GM18517 (cell line): ENCODE measurements around the gene BEST1.
"Not testable (repeated sequence)": the region's sequence is repeated elsewhere in the genome, so short reads cannot be mapped to it uniquely, and the experiment has no call there.

Experiments
- ATAC-seq: cut with Tn5 transposase; IDR thresholded peaks from one replicate; pipeline ENCODE4 v1.9.1; 2021; ENCODE audit warnings: mild to moderate bottlenecking, moderate library complexity; ENCODE audit not compliant: unreplicated experiment

BEST1 gene

GRCh38 chr11:61947486-61948210 is 2.5 kb upstream of the BEST1 start:
- no peak for ATAC-seq

- ATAC-seq: no peak
These were observed 1.6 kb upstream of the BEST1 start for GRCh38 chr11:61948505-61948904.

DNA sequence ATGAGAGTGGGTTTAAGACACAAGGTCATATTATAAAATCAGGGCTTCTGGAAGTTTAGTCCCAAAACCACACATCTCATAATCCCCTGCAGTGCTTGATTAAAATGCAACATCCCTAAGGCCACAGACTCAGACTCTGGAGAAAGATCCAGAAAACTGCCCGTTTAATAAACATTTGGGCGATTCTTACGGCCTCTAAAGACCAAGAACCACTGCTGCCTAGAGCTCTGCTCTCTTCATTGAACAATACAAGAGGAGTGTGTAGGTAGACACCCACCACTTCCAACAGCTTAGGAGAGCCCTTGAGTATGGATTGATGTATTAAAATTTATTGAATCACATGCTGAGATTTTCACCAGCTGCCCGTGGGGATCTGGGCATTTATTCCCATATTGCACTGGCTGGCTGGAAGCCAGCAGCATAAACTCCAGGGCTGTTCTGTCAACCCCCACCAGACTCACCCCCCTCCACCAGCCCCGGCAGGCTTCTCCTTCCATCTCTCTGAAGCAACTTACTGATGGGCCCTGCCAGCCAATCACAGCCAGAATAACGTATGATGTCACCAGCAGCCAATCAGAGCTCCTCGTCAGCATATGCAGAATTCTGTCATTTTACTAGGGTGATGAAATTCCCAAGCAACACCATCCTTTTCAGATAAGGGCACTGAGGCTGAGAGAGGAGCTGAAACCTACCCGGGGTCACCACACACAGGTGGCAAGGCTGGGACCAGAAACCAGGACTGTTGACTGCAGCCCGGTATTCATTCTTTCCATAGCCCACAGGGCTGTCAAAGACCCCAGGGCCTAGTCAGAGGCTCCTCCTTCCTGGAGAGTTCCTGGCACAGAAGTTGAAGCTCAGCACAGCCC is 749 bp upstream of the BEST1 start:
- ATAC-seq: no peak

GRCh38 chr11:61951484-61952135 is 1.5 kb downstream of the BEST1 start:
- no peak for ATAC-seq

DNA sequence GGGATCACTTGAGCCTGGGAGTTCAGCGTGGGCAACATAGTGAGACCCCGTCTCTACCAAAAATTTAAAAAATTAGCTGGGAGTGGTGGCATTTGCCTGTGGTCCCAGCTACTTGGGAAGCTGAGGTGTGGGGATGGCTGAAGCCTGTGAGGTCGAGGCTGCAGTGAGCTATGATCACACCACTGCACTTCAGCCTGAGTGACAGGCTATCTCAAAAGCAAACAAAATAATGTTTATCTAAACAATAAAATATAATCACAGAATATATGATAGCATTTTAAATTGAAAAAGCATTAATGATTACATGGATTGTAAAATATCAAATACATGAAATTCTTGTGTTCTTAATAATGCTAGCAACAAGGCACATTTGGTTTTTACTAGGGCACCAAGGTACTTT is 2.7 kb downstream of the BEST1 start:
- no peak for ATAC-seq

DNA sequence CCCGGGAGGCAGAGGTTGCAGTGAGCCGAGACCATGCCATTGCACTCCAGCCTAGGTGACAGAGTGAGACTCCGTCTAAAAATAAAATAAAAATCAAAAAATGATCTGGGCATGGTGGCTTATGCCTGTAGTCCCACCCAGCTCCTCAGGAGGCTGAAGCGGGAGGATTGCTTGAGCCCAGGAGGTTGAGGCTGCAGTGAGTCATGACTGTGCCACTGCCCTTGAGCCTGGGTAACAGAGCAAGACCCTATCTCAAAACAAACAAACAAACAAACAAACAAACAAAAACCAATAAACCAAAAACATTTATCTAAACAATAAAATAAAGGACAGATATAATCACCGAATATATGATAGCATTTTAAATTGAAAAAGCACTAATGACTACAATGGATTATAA is 3.5 kb downstream of the BEST1 start:
- ATAC-seq: not testable (repeated sequence)

GRCh38 chr11:61954106-61954850 is 4.1 kb downstream of the BEST1 start:
- ATAC-seq: no peak

- ATAC-seq: no peak
These were observed 4.8 kb downstream of the BEST1 start for GRCh38 chr11:61954851-61955421.

- no peak for ATAC-seq
These were observed 5.4 kb downstream of the BEST1 start for GRCh38 chr11:61955422-61956135.

DNA sequence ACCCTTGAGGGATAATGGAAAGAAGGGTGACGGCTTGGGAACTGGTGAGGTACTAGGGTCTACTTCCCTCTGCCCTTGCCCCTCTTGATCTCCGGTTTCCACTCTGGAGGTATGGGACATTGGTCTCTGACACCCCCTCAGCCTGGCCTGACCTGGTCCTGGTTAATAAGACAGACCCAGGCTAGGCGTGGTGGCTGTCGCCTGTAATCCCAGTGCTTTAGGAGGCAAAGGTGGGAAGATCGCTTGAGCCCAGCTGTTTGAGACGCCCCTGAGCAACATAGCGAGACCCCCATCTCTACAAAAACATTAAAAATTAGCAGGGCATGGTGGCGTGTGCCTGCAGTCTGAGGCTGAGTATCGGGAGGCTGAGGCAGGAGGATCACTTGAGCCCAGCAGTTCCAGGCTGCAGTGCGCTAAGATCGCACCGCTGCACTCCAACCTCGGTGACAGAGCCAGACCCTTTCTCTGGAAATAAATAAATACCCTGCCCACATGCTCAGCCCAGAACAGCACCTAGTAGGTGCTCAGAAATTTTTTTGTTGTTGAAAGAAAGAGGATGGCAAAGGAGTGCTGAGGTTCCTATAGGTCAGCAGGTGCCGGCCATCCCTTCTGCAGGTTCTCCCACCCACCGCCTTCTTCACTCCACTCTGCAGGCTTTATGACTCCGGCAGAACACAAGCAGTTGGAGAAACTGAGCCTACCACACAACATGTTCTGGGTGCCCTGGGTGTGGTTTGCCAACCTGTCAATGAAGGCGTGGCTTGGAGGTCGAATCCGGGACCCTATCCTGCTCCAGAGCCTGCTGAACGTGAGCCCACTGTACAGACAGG is 6.3 kb downstream of the BEST1 start:
- ATAC-seq: no peak

GRCh38 chr11:61957021-61957770 is 7.0 kb downstream of the BEST1 start:
- no peak for ATAC-seq

- ATAC-seq: no peak
These were observed 8.4 kb downstream of the BEST1 start for GRCh38 chr11:61958590-61958989.

DNA sequence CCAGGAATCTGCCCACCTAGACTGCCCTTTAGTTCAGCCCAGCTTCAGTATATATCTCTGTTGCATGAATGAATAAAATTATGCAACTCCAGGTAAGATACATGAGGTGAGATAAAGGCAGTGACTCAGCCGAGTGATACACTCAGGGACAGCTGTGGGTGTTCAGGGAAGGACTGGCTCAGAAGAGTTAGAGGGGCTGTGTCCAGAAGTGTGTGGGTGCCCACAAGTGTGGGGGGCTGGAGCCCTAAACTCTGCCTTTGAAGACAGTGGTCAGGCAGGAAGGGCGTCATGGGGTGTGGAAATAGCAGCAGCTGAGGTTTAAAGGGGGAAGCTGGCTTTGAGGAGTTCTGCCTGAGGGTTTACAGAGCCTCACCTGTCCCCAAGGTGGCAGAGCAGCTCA is 9.0 kb downstream of the BEST1 start:
- ATAC-seq: no peak

- no peak for ATAC-seq
These were observed 9.5 kb downstream of the BEST1 start for GRCh38 chr11:61959678-61960077.

DNA sequence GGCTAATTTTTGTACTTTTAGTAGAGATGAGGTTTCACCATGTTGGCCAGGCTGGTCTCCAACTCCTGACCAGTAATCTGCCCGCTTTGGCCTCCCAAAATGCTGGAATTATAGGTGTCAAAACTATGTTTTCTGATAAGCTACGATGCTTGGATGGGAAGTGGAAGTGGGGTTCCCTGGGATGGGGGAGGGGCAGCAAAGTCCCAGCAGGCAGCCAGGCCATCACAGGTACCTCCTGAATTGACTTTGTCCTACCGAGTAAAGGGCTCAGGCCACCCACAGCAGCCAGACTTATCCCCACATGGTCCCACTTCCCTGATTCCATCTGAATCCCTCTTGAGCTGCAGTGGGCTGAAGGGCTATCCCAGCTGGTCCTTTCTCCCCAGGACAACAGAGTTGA is 10.4 kb downstream of the BEST1 start:
- no peak for ATAC-seq

DNA sequence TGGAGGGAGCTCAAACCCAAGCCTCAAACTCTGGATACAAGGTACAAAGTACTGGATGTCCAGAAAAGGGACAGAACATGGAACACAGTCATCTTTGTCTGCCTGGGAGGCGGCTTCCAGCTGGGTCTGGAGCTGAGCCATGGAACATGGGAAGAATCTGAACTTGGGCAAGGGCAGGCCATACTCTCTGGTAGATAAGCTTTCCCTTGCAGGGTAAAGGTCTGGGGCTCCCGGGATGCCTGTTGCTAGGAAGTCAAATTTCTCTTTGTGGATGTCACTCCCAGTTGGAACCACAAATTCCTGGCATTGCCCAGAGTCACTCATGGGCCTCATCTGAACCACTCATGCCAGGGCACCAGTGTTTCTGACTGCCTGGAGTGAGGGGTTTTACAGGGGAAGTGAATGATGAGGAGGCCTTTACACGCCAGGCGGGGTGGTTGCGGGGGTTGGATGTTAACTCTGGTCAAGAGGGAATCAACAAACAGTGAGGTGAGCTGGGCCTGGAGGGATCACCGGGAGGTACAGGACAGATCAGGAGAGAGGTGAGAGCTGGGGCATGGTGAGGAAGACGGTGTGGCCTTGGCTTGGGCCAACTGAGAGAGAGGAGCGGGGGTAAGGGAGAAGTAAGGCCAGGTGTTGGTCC is 11.5 kb downstream of the BEST1 start:
- no peak for ATAC-seq

- ATAC-seq: no peak
These were observed 12.3 kb downstream of the BEST1 start for GRCh38 chr11:61962213-61963015.
